H1 (cell line): ENCODE data around the gene SFMBT2. TPM values are rescaled to one million over a fixed set of nuclear protein-coding genes. Genes with fewer than 3 reads are reported as not detected.

Experiments
- CTCF ChIA-PET: fragments of 300-600 bp; sonication (Branson Sonifier 250); formaldehyde crosslinking; loops from one replicate; lab custom pipeline; 2021; ENCODE audit not compliant: partially characterized antibody; lab: Charles Lee
- POLR2A ChIA-PET: fragments of 300-600 bp; sonication (Branson Sonifier 250); formaldehyde crosslinking; loops from one replicate; lab custom pipeline; 2021; ENCODE audit warnings: inconsistent platforms; ENCODE audit not compliant: partially characterized antibody; lab: Charles Lee
- DNase-seq, 2 experiments: peaks; one replicate each; pipeline versions ENCODE4 v3.0.0 to v3.0.0-alpha.2; 2010 to 2022; ENCODE audit warnings: low spot score in 2 of 2, low read depth in 1 of 2, mixed read lengths in 1 of 2
- FAIRE-seq: peaks from 2 replicates; lab custom pipeline; 2011; peaks lifted over from hg19 to GRCh38; lab: Jason Lieb, UNC
- H2AFZ ChIP-seq: 2 replicates; pipeline ENCODE4 v1.8.1; 2012; ENCODE audit warnings: low read length, inconsistent platforms
- H2AK5ac ChIP-seq: 2 replicates; pipeline ENCODE4 v1.6.1; 2013; ENCODE audit warnings: low read depth, low read length
- H2BK120ac ChIP-seq: replicated peaks from 2 replicates; pipeline ENCODE3; 2013; ENCODE audit warnings: low read depth, low read length, inconsistent platforms
- H2BK12ac ChIP-seq: 2 replicates; pipeline ENCODE4 v1.6.1; 2013; ENCODE audit warnings: low read depth, low read length
- H2BK15ac ChIP-seq: 2 replicates; pipeline ENCODE4 v1.6.1; 2013; ENCODE audit warnings: low read length
- H2BK20ac ChIP-seq: 2 replicates; pipeline ENCODE4 v1.6.1; 2013; ENCODE audit warnings: low read length
- H2BK5ac ChIP-seq: 2 replicates; pipeline ENCODE4 v1.6.1; 2013; ENCODE audit warnings: low read depth, low read length
- H3K14ac ChIP-seq: 2 replicates; pipeline ENCODE4 v1.6.1; 2013; ENCODE audit warnings: inconsistent platforms; ENCODE audit not compliant: insufficient read length
- H3K18ac ChIP-seq: 2 replicates; pipeline ENCODE4 v1.6.1; 2013; ENCODE audit warnings: low read length; ENCODE audit errors: extremely low read depth
- H3K23ac ChIP-seq: 2 replicates; pipeline ENCODE4 v1.6.1; 2013; ENCODE audit warnings: inconsistent platforms; ENCODE audit not compliant: insufficient read length
- H3K23me2 ChIP-seq: 2 replicates; pipeline ENCODE4 v1.6.1; 2013; ENCODE audit warnings: low read depth, low read length
- H3K27ac ChIP-seq: 2 replicates; pipeline ENCODE4 v1.6.1; 2011; ENCODE audit warnings: low read depth, low read length, inconsistent platforms
- H3K27me3 ChIP-seq, 4 experiments: replicated peaks in 1 of 4; 1 replicate in 1 of 4; 2 replicates in 3 of 4; pipeline versions ENCODE4 v1.6.1 to v1.8.1; 2011 to 2013; ENCODE audit warnings: low read length in 3 of 4, mild to moderate bottlenecking in 3 of 4, inconsistent platforms in 2 of 4, mixed read lengths in 2 of 4, moderate library complexity in 1 of 4; ENCODE audit not compliant: control insufficient read depth in 3 of 4, insufficient read depth in 3 of 4; ENCODE audit errors: extremely low read depth in 1 of 4
- H3K36me3 ChIP-seq, 4 experiments: 2 replicates each; pipeline versions ENCODE4 v1.6.1 to v1.8.1; 2011 to 2013; ENCODE audit warnings: mild to moderate bottlenecking in 4 of 4, low read length in 3 of 4, moderate library complexity in 2 of 4, control low read depth in 1 of 4, inconsistent platforms in 1 of 4; ENCODE audit not compliant: insufficient read depth in 4 of 4, control insufficient read depth in 2 of 4
- H3K4ac ChIP-seq: replicated peaks from 2 replicates; pipeline ENCODE3; 2013; ENCODE audit warnings: low read length, low read depth, mixed read lengths, inconsistent platforms; ENCODE audit not compliant: insufficient read length
- H3K4me1 ChIP-seq, 4 experiments: replicated peaks in 1 of 4; 1 replicate in 1 of 4; 2 replicates in 3 of 4; pipeline versions ENCODE4 v1.6.1 to v1.8.1; 2011 to 2013; ENCODE audit warnings: low read length in 3 of 4, inconsistent platforms in 2 of 4, mixed read lengths in 1 of 4; ENCODE audit not compliant: insufficient read depth in 4 of 4, control insufficient read depth in 3 of 4
- H3K4me2 ChIP-seq, 2 experiments: 2 replicates each; pipeline versions ENCODE4 v1.6.1 to v1.8.1; 2011 to 2013; ENCODE audit warnings: low read depth in 2 of 2, low read length in 2 of 2, control low read depth in 1 of 2, inconsistent platforms in 1 of 2, mild to moderate bottlenecking in 1 of 2; ENCODE audit not compliant: insufficient read depth in 1 of 2
- H3K4me3 ChIP-seq, 4 experiments: fragments of 200-600, 300-600 bp in 1 of 4; sonication (generic), shearing (Covaris generic), sonication (Bioruptor Twin) in 1 of 4; 2 replicates each; pipeline versions ENCODE4 v1.5.1 to v1.8.1; 2011 to 2016; ENCODE audit warnings: low read length in 4 of 4, low read depth in 3 of 4, control low read depth in 2 of 4, inconsistent platforms in 2 of 4, mild to moderate bottlenecking in 2 of 4, mixed read lengths in 1 of 4, moderate library complexity in 1 of 4; ENCODE audit not compliant: insufficient read depth in 2 of 4; ENCODE audit errors: extremely low read depth in 1 of 4
- H3K56ac ChIP-seq: replicated peaks from 2 replicates; pipeline ENCODE3; 2013; ENCODE audit warnings: low read depth, mild to moderate bottlenecking, mixed read lengths, low read length, inconsistent platforms; ENCODE audit not compliant: insufficient read length
- H3K79me1 ChIP-seq: 2 replicates; pipeline ENCODE4 v1.6.1; 2013; ENCODE audit warnings: low read depth, low read length, control low read depth
- H3K79me2 ChIP-seq, 2 experiments: 2 replicates each; pipeline versions ENCODE4 v1.6.1 to v1.8.1; 2012 to 2013; ENCODE audit warnings: low read length in 2 of 2, mild to moderate bottlenecking in 2 of 2, inconsistent platforms in 1 of 2; ENCODE audit not compliant: insufficient read depth in 2 of 2, control insufficient read depth in 1 of 2
- H3K9ac ChIP-seq, 4 experiments: replicated peaks in 1 of 4; 1 replicate in 1 of 4; 2 replicates in 3 of 4; pipeline versions ENCODE4 v1.6.1 to v1.8.1; 2011 to 2013; ENCODE audit warnings: low read depth in 3 of 4, low read length in 3 of 4, control low read depth in 2 of 4, mild to moderate bottlenecking in 2 of 4, moderate library complexity in 2 of 4, inconsistent platforms in 1 of 4; ENCODE audit errors: extremely low read depth in 1 of 4
- H3K9me3 ChIP-seq, 2 experiments: 2 replicates each; pipeline versions ENCODE4 v1.6.1 to v1.8.1; 2012 to 2013; ENCODE audit warnings: mild to moderate bottlenecking in 2 of 2, moderate library complexity in 2 of 2, control low read depth in 1 of 2, inconsistent platforms in 1 of 2, low read depth in 1 of 2, low read length in 1 of 2, mixed read lengths in 1 of 2; ENCODE audit not compliant: insufficient read depth in 2 of 2
- H4K20me1 ChIP-seq, 2 experiments: replicated peaks in 1 of 2; 2 replicates each; pipeline versions ENCODE3 to v1.8.1; 2011 to 2013; ENCODE audit warnings: inconsistent platforms in 2 of 2, low read length in 2 of 2, mild to moderate bottlenecking in 1 of 2; ENCODE audit not compliant: insufficient read depth in 2 of 2, control insufficient read depth in 1 of 2
- H4K5ac ChIP-seq: 2 replicates; pipeline ENCODE4 v1.6.1; 2013; ENCODE audit warnings: low read length, low read depth, mixed read lengths, inconsistent platforms; ENCODE audit not compliant: insufficient read length
- H4K8ac ChIP-seq: 2 replicates; pipeline ENCODE4 v1.8.0; 2013; ENCODE audit warnings: mild to moderate bottlenecking, moderate library complexity, low read length, inconsistent platforms; ENCODE audit not compliant: insufficient read depth; ENCODE audit errors: extremely low read depth
- H4K91ac ChIP-seq: replicated peaks from 2 replicates; pipeline ENCODE3; 2013; ENCODE audit warnings: low read length, mixed read lengths, inconsistent platforms; ENCODE audit not compliant: insufficient read length
- BACH1 ChIP-seq: IDR thresholded peaks from 2 replicates; pipeline ENCODE4 v1.6.1; 2012; ENCODE audit warnings: low read length, improper control_type of control experiment
- CREB1 ChIP-seq: IDR thresholded peaks from 2 replicates; pipeline ENCODE4 v1.6.1; 2012; ENCODE audit warnings: inconsistent platforms
- FOSL1 ChIP-seq: IDR thresholded peaks from 2 replicates; pipeline ENCODE4 v1.6.1; 2011; ENCODE audit warnings: mild to moderate bottlenecking, low read depth, low read length, moderate library complexity; ENCODE audit not compliant: insufficient read depth
- MAFK ChIP-seq: IDR thresholded peaks from 2 replicates; pipeline ENCODE4 v1.6.1; 2012; ENCODE audit warnings: low read depth, mild to moderate bottlenecking, improper control_type of control experiment, low read length
- POLR2A ChIP-seq, 2 experiments: IDR thresholded peaks; 1 replicate in 1 of 2; 2 replicates in 1 of 2; pipeline ENCODE4 v1.6.1; 2011; ENCODE audit warnings: low read depth in 2 of 2, low read length in 2 of 2, mild to moderate bottlenecking in 2 of 2; ENCODE audit errors: control extremely low read depth in 1 of 2
- SIX5 ChIP-seq: IDR thresholded peaks from 2 replicates; pipeline ENCODE4 v1.6.1; 2011; ENCODE audit warnings: mild to moderate bottlenecking, low read depth, low read length
- TAF1 ChIP-seq: IDR thresholded peaks from 2 replicates; pipeline ENCODE4 v1.6.1; 2011; ENCODE audit warnings: mild to moderate bottlenecking, low read depth, low read length
- ZNF274 ChIP-seq: IDR thresholded peaks from 2 replicates; pipeline ENCODE4 v1.7.0; 2012; ENCODE audit warnings: low read length, borderline replicate concordance; ENCODE audit errors: extremely low read depth
- WGBS, 2 experiments: shearing (Covaris generic) in 1 of 2; methylation state at CpG; one replicate each; pipeline versions ENCODE4 v1.1.6 to v1.1.7; 2013 to 2015; ENCODE audit warnings: low lambda C conversion rate in 2 of 2, mixed read lengths in 2 of 2, inconsistent platforms in 1 of 2, low coverage in 1 of 2, missing lambda C conversion rate in 1 of 2; ENCODE audit not compliant: insufficient replicate concordance in 2 of 2, insufficient coverage in 1 of 2, insufficient read length in 1 of 2; ENCODE audit errors: extremely low coverage in 1 of 2, missing lambda C conversion rate in 1 of 2; 5-methylcytosine and 5-hydroxymethylcytosine counted together
- polyA plus RNA-seq, 7 experiments: library from polyadenylated mRNA; depleted of rRNA in 3 of 7; stranded (reverse) in 5 of 7; unstranded in 2 of 7; fragments of >200 nt in 5 of 7; fragments of 200-250 nt in 2 of 7; gene quantifications; 1 replicate in 5 of 7; 2 replicates in 1 of 7; 4 replicates in 1 of 7; pipeline versions ENCODE4 v1.2.1 to v1.2.3, GENCODE V29; 2011 to 2013; ENCODE audit warnings: missing spikeins in 2 of 7, mixed read lengths in 2 of 7
- total RNA-seq: library from RNA; stranded (reverse); fragmentation: NEBNext Ultra II Directional; extraction: Animal tissue kit (Norgen Biotek cat#: 25700); gene quantifications from 2 replicates; pipeline ENCODE4 v1.2.1, GENCODE V29; 2021

The SFMBT2 gene
- total and polyA plus RNA-seq, 2 of the 8 experiments (the other 6 are each of a cell fraction or from before 2014, with no cell fraction given), result 2.9 to 11.0 TPM

- Histone ChIP-seq H3K23ac (no peak overlapping the region), H2AK5ac (no peak overlapping the region), H4K91ac (no peak overlapping the region), H3K4me2 (no peak overlapping the region), H3K23me2 (no peaks in the 10 kb centered on the region), H3K79me1 (no peaks in the 10 kb centered on the region), H3K9ac (no peak overlapping the region), H2BK12ac (no peak overlapping the region), H3K79me2 (no peaks in the 10 kb centered on the region), H2BK15ac (no peak overlapping the region), H3K4ac (no peak overlapping the region), H3K4me3 (no peak overlapping the region), H4K8ac (no peak overlapping the region), H3K9me3 (0 out of 4 replicates have a peak, but pooled peaks cover 0 to 2% of the 10 kb centered on the region in 2 experiments), H3K14ac (no peak overlapping the region), H3K18ac (no peak overlapping the region), H2AFZ (no peak overlapping the region), H2BK20ac (no peak overlapping the region), H4K20me1 (no peaks in the 10 kb centered on the region), H3K36me3 (no peaks in the 10 kb centered on the region), H2BK5ac (no peak overlapping the region), H2BK120ac (no peak overlapping the region), H3K27me3 (peaks cover 0 to 1% (median 0%) of the 10 kb centered on the region in 4 experiments; a peak in 1 of 7 replicates), H3K4me1 (no peaks in the 10 kb centered on the region), H3K27ac (no peak overlapping the region), H4K5ac (no peak overlapping the region), H3K56ac (no peak overlapping the region)
- ChIA-PET CTCF (no interaction called here), POLR2A (no interaction called here)
- no peak for DNase-seq
- no peak for TF ChIP-seq POLR2A (IDR thresholded peaks at IDR 0.05; ENCODE audit: control extremely low read depth in 1 of 2, low read depth in 2 of 2, low read length in 2 of 2)
- no peak for TF ChIP-seq CREB1
- TF ChIP-seq ZNF274, result no peak
- TF ChIP-seq TAF1, result no peak
- no peak for TF ChIP-seq FOSL1
- TF ChIP-seq SIX5, result no peak
- TF ChIP-seq MAFK, result no peak
- no peak for TF ChIP-seq BACH1
- no peak for FAIRE-seq
- WGBS, 2 experiments, result 89% methylated on average over 5 of the region's 5 CpGs; no CpG with 5 or more reads in 1 of the 2 experiments
Observed at GRCh38 chr10:7136016-7136415, 274.8 kb downstream of the SFMBT2 start.
